HEK293T (cell line): ENCODE data around the gene FAM8A1.

Experiments
- ARNT ChIP-seq: fragments of 450-650 bp; IDR thresholded peaks from 2 replicates; pipeline ENCODE4 v1.6.1; 2017; ENCODE audit warnings: mild to moderate bottlenecking
- BHLHE40 ChIP-seq: fragments of 450-650 bp; IDR thresholded peaks from 2 replicates; pipeline ENCODE4 v1.6.1; 2016; ENCODE audit warnings: mild to moderate bottlenecking, moderate library complexity, borderline replicate concordance
- CTBP1 ChIP-seq: fragments of 450-650 bp; IDR thresholded peaks from 2 replicates; pipeline ENCODE4 v1.6.1; 2016; ENCODE audit warnings: borderline replicate concordance
- ELF4 ChIP-seq: fragments of 450-650 bp; IDR thresholded peaks from 2 replicates; pipeline ENCODE4 v1.6.1; 2017; ENCODE audit warnings: antibody characterized with exemption
- FOXA1 ChIP-seq: fragments of 450-650 bp; IDR thresholded peaks from 2 replicates; pipeline ENCODE4 v1.6.1; 2016; ENCODE audit warnings: mild to moderate bottlenecking
- FOXK2 ChIP-seq: fragments of 450-650 bp; IDR thresholded peaks from 2 replicates; pipeline ENCODE4 v1.6.1; 2016; ENCODE audit warnings: mild to moderate bottlenecking
- FOXM1 ChIP-seq: fragments of 450-650 bp; IDR thresholded peaks from 2 replicates; pipeline ENCODE4 v1.6.1; 2017; ENCODE audit warnings: mild to moderate bottlenecking, borderline replicate concordance
- HDGF ChIP-seq: fragments of 450-650 bp; IDR thresholded peaks from 2 replicates; pipeline ENCODE4 v1.6.1; 2017; ENCODE audit warnings: antibody characterized with exemption, borderline replicate concordance
- L3MBTL2 ChIP-seq: fragments of 450-650 bp; conservative IDR thresholded peaks from 2 replicates; pipeline ENCODE4 v1.6.1; 2016; ENCODE audit warnings: mild to moderate bottlenecking
- NFRKB ChIP-seq: fragments of 450-650 bp; IDR thresholded peaks from 2 replicates; pipeline ENCODE4 v1.6.1; 2016; ENCODE audit warnings: mild to moderate bottlenecking, moderate library complexity
- PKNOX1 ChIP-seq: fragments of 450-650 bp; IDR thresholded peaks from 2 replicates; pipeline ENCODE4 v1.6.1; 2016
- SP1 ChIP-seq: fragments of 450-650 bp; IDR thresholded peaks from 2 replicates; pipeline ENCODE4 v1.6.1; 2017
- SUZ12 ChIP-seq: fragments of 450-650 bp; IDR thresholded peaks from 2 replicates; pipeline ENCODE4 v1.6.1; 2016; ENCODE audit warnings: mild to moderate bottlenecking
- TARDBP ChIP-seq: fragments of 450-650 bp; IDR thresholded peaks from 2 replicates; pipeline ENCODE4 v1.6.1; 2016

GRCh38 chr6:17630511-17631073 lies 30.5 kb downstream of the FAM8A1 start:
- TF ChIP-seq SP1, result no peak
- TF ChIP-seq ARNT, result no peak
- no peak for TF ChIP-seq NFRKB
- TF ChIP-seq BHLHE40, result no peak
- no peak for TF ChIP-seq FOXM1
- TF ChIP-seq PKNOX1, result no peak
- no peak for TF ChIP-seq SUZ12
- TF ChIP-seq HDGF, result no peak
- no peak for TF ChIP-seq L3MBTL2
- no peak for TF ChIP-seq TARDBP
- TF ChIP-seq ELF4, result no peak
- TF ChIP-seq FOXK2, result no peak
- TF ChIP-seq FOXA1, result no peak
- TF ChIP-seq CTBP1, result no peak
